ENCODE measurements around the gene KCND3.

DNA sequence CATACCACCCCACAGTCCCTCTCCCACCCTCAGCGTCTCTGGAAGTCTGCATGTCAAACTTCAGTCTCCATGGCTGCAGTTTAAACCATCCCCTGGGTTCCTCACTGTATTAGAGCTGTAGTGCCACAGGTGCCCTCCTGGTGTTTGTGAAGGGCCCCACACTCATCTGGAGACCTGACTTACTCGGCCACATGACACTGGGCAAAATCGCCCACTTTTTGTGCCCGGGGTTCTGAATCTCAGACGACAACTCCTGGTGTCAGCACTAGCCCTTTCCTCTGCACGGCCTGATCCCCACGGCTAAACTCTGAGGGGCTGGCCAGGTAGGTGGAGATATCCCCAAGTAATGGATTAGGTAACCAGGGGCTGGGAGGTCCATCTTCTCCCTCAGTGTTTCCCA lies 256.8 kb downstream of the KCND3 start:
- TF ChIP-seq, protein P1, sequence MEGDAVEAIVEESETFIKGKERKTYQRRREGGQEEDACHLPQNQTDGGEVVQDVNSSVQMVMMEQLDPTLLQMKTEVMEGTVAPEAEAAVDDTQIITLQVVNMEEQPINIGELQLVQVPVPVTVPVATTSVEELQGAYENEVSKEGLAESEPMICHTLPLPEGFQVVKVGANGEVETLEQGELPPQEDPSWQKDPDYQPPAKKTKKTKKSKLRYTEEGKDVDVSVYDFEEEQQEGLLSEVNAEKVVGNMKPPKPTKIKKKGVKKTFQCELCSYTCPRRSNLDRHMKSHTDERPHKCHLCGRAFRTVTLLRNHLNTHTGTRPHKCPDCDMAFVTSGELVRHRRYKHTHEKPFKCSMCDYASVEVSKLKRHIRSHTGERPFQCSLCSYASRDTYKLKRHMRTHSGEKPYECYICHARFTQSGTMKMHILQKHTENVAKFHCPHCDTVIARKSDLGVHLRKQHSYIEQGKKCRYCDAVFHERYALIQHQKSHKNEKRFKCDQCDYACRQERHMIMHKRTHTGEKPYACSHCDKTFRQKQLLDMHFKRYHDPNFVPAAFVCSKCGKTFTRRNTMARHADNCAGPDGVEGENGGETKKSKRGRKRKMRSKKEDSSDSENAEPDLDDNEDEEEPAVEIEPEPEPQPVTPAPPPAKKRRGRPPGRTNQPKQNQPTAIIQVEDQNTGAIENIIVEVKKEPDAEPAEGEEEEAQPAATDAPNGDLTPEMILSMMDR (conservative IDR thresholded peaks at IDR 0.05): no peak
- TF ChIP-seq EZH2 (IDR thresholded peaks at IDR 0.05; ENCODE audit: low read depth): no peak

Measured in PC-9 (cell line).